Muscle layer of duodenum (tissue), 2 donors: ENCODE measurements around the gene RNF208.

Source experiments
- H3K27ac ChIP-seq: one replicate; pipeline ENCODE4 v1.7.0; 2013; ENCODE audit warnings: mild to moderate bottlenecking, low read length
- H3K27me3 ChIP-seq: one replicate; pipeline ENCODE4 v1.7.0; 2013; ENCODE audit warnings: low read depth, mild to moderate bottlenecking, control low read depth, low read length
- H3K36me3 ChIP-seq, 2 donors: one replicate each; pipeline ENCODE4 v1.7.0; 2013; ENCODE audit warnings: low read length in 2 of 2, control low read depth in 1 of 2, mild to moderate bottlenecking in 1 of 2; ENCODE audit not compliant: insufficient read depth in 2 of 2, control insufficient read depth in 1 of 2
- H3K4me1 ChIP-seq, 2 donors: one replicate each; pipeline ENCODE4 v1.7.0; 2013; ENCODE audit warnings: low read length in 2 of 2, mild to moderate bottlenecking in 2 of 2, control low read depth in 1 of 2, moderate library complexity in 1 of 2; ENCODE audit not compliant: insufficient read depth in 2 of 2, control insufficient read depth in 1 of 2
- H3K4me3 ChIP-seq, 2 donors: one replicate each; pipeline ENCODE4 v1.7.0; 2013; ENCODE audit warnings: low read length in 2 of 2, low read depth in 1 of 2, mild to moderate bottlenecking in 1 of 2
- H3K9me3 ChIP-seq, 2 donors: one replicate each; pipeline ENCODE4 v1.7.0; 2013; ENCODE audit warnings: low read length in 2 of 2, control low read depth in 1 of 2, mild to moderate bottlenecking in 1 of 2; ENCODE audit not compliant: control insufficient read depth in 1 of 2
- donor health status: healthy.

Gene RNF208

DNA sequence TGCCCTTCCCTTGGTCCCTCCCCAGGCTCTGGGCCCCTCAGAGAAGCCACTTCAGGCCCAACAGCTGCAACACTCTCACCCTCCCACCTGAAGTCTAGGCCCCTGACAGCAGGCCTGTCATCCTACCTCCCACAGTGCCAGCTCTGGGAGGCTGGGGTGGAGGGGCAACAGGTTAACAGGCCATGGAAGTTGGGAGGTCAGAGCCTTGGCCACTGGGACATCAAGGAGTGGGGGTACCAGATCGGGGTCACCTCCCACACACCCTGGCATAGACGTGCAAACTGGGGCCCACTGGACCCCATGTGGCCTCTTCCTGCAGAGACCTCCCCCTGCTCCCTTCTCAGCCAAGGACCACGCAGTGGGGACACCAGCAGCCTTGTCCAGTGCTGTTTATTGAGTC, 30.8 kb downstream of the RNF208 start:
- Histone ChIP-seq H3K27me3 (no peaks in the 10 kb centered on the region), H3K9me3 (no peaks in the 10 kb centered on the region), H3K36me3 (peaks cover 9 to 37% of the 10 kb centered on the region in 2 donors), H3K27ac (no peak overlapping the region), H3K4me3 (no peak overlapping the region), H3K4me1 (peaks cover 11 to 36% of the 10 kb centered on the region in 2 donors)

DNA sequence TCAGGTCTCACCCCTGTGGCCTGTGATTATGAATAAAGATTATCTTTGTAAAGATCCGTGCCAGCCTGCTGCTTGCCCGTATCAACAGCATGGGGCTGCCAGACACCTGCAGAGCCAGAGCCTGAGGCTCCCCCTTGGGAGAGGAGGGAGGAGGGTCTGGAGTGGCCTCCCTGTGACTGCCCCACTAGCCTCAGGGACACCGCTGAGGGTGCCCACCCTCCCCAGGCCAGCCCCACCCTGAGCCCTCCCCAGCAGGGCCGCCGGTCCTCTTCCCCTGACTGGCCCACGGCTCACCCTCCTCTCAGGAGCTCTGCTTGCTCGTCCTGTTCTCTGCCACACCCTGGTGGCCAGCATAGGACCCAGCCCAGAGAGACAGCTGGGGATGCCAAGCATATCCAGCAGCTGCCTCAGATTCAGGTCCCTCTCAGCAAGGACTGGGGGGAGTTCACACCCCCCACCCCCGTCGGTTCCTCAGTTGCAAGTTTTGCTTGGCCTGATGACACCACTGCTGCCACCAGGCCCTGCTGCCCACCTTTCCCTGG, 31.7 kb downstream of the RNF208 start:
- Histone ChIP-seq H3K36me3 (peaks cover 9 to 45% of the 10 kb centered on the region in 2 donors), H3K27me3 (no peaks in the 10 kb centered on the region), H3K27ac (no peak overlapping the region), H3K4me1 (peaks cover 11 to 43% of the 10 kb centered on the region in 2 donors), H3K9me3 (no peaks in the 10 kb centered on the region), H3K4me3 (peak overlapping the region; percentile 86 to 100)

DNA sequence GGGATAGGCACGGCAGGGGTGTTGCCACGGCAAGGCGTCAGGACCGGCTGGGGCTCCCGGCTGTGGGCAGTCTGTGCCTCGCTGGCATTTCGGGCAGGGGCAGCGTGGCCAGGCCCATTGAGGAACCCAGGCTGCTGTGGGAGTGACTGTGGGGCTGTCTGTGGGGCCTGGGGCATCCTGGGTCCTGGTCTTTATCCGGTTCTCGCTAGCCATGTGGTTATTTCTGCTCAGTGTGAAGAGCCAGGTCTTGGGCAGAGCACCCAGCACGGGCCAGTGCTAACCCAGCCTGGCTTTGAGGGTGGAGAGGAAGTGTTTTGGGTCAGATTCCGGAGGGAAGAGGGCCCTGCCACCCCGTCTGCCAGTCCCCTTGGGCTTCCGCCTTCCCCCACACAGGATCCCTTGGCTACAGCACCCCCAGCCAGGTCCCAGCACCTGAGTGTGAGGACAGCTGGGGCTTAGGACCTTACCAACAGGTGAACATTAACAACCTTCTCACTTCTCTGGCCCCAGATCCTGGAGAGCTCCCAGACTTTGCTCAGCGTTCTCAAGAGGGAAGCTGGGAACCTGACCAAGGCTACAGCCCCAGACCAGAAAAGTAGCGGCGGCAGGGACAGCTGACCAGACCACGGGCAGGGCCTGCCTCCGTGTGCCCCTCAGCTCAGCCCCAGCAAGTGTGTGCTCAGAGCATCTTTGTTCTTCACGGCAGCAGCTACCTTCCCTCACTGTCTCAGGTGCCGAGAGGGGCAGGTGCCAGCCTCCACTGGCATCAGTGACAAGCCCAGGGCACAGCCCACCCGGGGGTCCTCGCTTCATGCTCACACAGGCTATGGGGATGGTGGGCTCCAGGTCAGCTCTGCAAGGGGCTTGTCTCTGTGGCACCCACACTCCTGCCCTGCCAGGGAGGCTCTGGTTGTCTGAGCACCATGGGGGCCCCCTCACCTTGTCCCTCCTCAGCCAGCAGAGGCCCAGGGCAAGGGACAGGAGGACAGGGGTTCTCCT, 32.4 kb downstream of the RNF208 start:
- Histone ChIP-seq H3K27me3 (no peaks in the 10 kb centered on the region), H3K4me3 (peak overlapping the region; percentile 86 to 100), H3K9me3 (no peaks in the 10 kb centered on the region), H3K36me3 (peaks cover 9 to 53% of the 10 kb centered on the region in 2 donors), H3K4me1 (peaks cover 11 to 43% of the 10 kb centered on the region in 2 donors), H3K27ac (peak overlapping the region; percentile 71)

DNA sequence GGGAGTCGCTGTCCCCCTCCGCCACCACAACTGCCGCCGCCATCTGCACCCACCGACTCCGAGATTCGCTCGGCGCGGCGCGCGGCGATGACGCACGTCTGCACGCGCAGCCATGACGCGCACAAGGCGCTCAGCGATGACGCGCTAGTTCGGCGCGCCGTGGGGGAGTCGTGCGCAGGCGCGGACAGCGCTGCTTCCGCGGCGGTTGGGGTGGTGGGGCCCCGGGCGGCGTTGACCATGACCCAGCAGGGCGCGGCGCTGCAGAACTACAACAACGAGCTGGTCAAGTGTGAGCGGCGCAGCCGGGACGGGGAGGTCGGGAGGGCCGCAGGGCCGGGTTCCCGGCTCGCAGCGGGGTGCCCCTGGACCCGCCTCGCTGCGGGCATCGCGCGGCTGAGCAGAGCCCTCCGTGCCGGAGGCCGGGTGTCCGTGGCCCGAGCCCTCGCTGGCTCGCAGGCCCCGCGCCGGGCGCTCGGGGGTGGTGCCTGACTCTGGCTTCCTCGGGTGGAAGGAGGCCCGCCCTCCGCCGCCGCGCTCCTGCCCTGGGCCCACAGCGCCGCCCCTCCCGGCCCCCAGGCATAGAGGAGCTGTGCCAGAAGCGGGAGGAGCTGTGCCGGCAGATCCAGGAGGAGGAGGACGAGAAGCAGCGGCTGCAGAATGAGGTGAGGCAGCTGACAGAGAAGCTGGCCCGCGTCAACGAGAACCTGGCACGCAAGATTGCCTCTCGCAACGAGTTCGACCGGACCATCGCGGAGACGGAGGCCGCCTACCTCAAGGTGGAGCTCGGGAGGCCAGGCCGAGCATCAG, 33.3 kb downstream of the RNF208 start, which contains the start of the genes ANAPC2 and SSNA1:
ANAPC2 (minus strand) TSS at position 71 of the 807 bp plus-strand sequence; CDS start at position 43, 28 bp downstream.
SSNA1 (plus strand) TSS at position 187 of the 807 bp plus-strand sequence; CDS start at position 238, 51 bp downstream.
- no peaks in the 10 kb centered on the region for H3K27me3 ChIP-seq
- H3K27ac ChIP-seq: peak within 1 kb of the TSS; percentile 71
- peaks cover 11 to 43% of the 10 kb centered on the region in 2 donors for H3K4me1 ChIP-seq
- H3K36me3 ChIP-seq: peaks cover 14 to 62% of the 10 kb centered on the region in 2 donors
- peak within 1 kb of the TSS; percentile 86 to 100 for H3K4me3 ChIP-seq
- H3K9me3 ChIP-seq: no peaks in the 10 kb centered on the region

DNA sequence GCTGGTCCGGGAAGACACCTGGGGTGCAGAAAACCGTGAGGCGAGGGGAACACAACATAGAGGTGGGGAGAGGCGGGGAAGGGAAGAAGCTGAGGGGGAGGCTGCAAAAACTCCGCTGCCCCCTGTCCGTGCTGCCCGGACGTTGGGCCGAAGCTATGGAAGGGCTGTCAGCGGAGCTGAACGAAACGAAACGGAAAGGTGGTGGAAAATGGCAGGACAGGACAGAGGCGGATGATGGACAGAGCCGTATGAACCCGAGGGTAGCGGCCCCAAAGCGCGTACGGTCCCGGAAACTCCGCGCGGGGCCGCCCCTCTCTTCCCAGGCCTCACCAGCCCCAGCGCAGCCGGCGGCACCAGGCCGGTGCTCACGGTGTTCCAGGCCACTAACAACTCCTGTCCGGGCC, 34.0 kb downstream of the RNF208 start:
- H3K9me3 ChIP-seq: no peaks in the 10 kb centered on the region
- peaks cover 11 to 43% of the 10 kb centered on the region in 2 donors for H3K4me1 ChIP-seq
- no peaks in the 10 kb centered on the region for H3K27me3 ChIP-seq
- H3K4me3 ChIP-seq: peak overlapping the region; percentile 86 to 100
- H3K27ac ChIP-seq: peak overlapping the region; percentile 71
- H3K36me3 ChIP-seq: peaks cover 20 to 68% of the 10 kb centered on the region in 2 donors

DNA sequence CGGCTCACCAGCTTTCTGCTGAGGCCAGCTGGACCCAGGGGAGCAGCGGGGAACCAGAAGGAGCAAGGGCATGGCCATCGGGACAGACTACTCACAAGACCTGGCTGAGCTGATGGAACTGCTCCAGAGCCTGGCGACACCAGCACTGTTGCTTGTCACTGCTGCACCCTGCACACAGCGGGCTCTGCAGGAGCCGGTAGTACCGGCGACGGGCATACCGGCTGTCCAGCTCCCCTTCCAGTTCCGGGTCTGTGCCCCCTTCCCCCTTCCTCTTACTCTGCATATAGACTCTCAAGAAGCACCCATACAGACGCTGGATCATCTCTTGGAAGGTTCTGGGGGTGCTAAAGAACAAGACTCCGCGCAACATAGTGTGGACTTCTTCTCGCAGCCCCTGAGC, 34.7 kb downstream of the RNF208 start:
- H3K27me3 ChIP-seq: no peaks in the 10 kb centered on the region
- no peaks in the 10 kb centered on the region for H3K9me3 ChIP-seq
- peaks cover 22 to 75% of the 10 kb centered on the region in 2 donors for H3K36me3 ChIP-seq
- H3K4me1 ChIP-seq: peaks cover 11 to 43% of the 10 kb centered on the region in 2 donors
- H3K4me3 ChIP-seq: peak overlapping the region; percentile 86 to 100
- no peak overlapping the region for H3K27ac ChIP-seq

DNA sequence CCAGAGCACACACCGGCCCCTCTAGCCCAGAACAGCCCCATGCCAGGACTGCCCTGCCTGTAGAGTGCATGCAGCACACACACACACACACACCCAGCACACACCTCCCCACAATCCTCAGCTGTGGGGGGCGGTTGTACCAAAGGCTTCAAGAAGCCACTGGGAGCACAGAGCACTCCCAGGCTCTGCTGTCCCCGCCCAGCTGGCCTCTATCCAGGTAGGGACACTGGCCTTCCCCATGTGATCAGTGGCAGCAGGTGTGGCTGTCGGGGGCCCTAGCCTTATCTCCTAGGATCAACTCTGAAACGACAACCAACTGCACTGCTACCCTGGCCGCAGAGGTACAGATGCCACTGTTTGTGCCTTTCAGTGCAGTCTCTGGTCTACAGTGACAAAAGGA, 35.7 kb downstream of the RNF208 start:
- peaks cover 11 to 43% of the 10 kb centered on the region in 2 donors for H3K4me1 ChIP-seq
- H3K27ac ChIP-seq: no peak overlapping the region
- H3K9me3 ChIP-seq: no peaks in the 10 kb centered on the region
- peak overlapping the region; percentile 86 to 100 for H3K4me3 ChIP-seq
- peaks cover 22 to 85% of the 10 kb centered on the region in 2 donors for H3K36me3 ChIP-seq
- no peaks in the 10 kb centered on the region for H3K27me3 ChIP-seq

DNA sequence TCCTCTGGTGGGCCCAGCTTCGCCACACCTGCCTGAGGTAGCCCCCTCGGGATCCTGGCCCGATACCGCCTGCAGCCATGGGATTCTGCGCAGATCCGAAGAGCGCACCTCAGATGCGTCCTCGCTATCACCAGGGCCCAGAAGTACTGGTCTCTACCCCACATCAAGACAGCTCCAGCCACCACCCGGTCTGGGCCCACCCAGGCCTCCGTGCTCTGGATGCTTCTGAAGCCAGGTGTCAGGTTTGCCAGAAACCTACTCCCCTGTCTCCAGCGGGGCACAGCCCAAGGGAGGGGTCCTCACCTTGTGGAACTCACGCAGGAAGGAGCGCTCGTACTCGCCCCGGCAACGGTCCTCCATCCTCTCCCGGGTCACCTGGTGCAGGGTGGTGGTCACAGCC, 36.1 kb downstream of the RNF208 start:
- no peak overlapping the region for H3K27ac ChIP-seq
- H3K9me3 ChIP-seq: no peaks in the 10 kb centered on the region
- no peaks in the 10 kb centered on the region for H3K27me3 ChIP-seq
- peaks cover 11 to 43% of the 10 kb centered on the region in 2 donors for H3K4me1 ChIP-seq
- H3K4me3 ChIP-seq: no peak overlapping the region
- H3K36me3 ChIP-seq: peaks cover 20 to 86% of the 10 kb centered on the region in 2 donors

DNA sequence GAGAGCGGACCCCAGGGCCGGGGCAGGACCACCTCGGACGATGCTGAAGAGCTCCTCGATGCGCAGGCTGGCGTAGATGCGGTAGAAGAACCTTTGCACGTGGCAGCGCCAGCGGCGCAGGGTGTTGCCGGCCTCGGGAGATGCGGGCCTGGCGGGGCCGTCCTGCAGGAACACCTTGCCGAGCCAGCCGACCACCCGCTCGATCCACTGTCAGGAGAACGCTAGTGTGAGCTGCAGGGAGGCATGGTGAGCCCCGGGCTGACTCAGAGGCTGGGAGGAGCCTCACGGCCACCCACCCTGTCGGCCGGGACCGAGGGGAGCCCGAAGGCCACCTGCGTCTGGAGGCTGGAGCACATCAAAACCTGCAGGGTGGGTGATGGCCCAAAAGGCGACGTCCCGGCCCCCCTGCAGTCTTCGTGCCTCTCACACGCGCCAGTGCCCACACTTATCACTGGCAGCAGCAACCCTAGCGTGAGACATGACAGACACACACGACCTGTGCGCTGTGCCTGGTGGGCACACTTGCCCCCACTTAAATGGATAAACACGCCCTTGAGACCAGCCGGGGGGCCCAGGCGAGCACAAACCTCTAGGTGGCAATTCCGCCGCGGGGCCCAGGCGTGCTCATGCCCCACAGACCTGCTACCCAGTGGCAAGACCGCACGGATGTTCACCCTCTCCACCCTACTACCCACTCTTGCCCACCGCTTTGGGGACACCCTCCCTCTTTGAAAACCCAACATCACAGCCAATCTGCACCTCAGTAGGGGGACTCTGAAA, 37.0 kb downstream of the RNF208 start:
- H3K36me3 ChIP-seq: peaks cover 23 to 87% of the 10 kb centered on the region in 2 donors

DNA sequence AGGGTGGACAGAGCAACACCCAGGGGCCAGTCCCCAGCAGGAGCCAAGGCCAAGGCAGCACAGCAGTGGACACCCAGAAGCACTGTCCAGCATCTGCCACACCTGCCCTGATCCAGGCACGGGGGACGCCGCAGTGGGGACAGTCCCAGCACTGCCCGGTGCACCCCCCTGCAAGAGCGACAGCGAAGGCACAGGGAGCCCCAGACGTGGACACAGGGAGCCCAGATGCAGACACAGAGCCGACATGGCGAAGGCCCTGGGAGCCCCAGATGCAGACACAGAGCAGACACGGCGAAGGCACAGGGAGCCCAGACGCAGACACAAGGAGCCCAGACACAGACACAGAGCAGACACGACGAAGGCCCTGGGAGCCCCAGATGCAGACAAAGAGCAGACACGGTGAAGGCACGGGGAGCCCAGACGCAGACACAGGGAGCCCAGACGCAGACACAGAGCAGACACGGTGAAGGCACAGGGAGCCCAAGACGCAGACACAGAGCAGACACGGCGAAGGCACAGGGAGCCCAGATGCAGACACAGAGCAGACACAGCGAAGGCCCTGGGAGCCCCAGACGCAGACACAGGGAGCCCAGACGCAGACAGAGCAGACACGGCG, 38.0 kb downstream of the RNF208 start:
- peaks cover 28 to 92% of the 10 kb centered on the region in 2 donors for H3K36me3 ChIP-seq
- peaks cover 11 to 26% of the 10 kb centered on the region in 2 donors for H3K4me1 ChIP-seq
- no peaks in the 10 kb centered on the region for H3K27me3 ChIP-seq
- H3K9me3 ChIP-seq: no peaks in the 10 kb centered on the region
- H3K4me3 ChIP-seq: no peak overlapping the region
- no peak overlapping the region for H3K27ac ChIP-seq

More for the DNA sequence above, 37.0 kb downstream of the RNF208 start:
- H3K27me3 ChIP-seq: no peaks in the 10 kb centered on the region
- H3K4me3 ChIP-seq: no peak overlapping the region
- no peak overlapping the region for H3K27ac ChIP-seq
- H3K4me1 ChIP-seq: peaks cover 11 to 36% of the 10 kb centered on the region in 2 donors
- no peaks in the 10 kb centered on the region for H3K9me3 ChIP-seq
